ENCODE results near the gene FBLN2.
"Not testable (repeated sequence)": the region's sequence is repeated elsewhere in the genome, so short reads cannot be mapped to it uniquely, and the experiment has no call there.

FBLN2 gene

DNA sequence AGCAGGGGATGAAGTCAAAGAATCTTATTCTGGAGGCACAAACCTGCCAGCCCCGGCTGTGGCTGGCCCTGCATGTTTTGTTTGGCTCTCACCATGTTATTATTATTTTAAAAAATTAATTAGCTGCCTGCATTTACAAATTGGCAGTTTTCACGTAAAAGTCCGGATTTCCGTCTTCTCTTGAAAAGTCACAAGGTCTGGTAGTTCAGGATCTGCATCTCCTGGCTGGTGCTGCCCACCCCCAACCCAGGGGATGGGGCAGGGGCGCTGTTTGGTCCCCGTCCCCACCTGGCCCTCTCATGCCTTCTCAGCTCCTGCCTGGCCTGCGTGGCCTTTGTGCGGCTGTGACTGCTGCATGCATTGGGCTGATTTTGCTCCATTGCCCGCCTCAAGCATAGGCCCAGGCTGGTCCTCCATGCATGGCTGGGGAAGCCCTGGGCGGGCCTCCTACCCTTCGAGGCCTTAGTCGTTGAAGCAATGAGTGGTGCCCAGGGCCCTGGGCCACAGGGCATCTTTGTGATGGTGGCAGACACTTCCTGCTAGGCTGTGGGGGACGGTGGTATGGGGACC lies 2.0 kb downstream of the FBLN2 start:
- DNase-seq: no peak

DNA sequence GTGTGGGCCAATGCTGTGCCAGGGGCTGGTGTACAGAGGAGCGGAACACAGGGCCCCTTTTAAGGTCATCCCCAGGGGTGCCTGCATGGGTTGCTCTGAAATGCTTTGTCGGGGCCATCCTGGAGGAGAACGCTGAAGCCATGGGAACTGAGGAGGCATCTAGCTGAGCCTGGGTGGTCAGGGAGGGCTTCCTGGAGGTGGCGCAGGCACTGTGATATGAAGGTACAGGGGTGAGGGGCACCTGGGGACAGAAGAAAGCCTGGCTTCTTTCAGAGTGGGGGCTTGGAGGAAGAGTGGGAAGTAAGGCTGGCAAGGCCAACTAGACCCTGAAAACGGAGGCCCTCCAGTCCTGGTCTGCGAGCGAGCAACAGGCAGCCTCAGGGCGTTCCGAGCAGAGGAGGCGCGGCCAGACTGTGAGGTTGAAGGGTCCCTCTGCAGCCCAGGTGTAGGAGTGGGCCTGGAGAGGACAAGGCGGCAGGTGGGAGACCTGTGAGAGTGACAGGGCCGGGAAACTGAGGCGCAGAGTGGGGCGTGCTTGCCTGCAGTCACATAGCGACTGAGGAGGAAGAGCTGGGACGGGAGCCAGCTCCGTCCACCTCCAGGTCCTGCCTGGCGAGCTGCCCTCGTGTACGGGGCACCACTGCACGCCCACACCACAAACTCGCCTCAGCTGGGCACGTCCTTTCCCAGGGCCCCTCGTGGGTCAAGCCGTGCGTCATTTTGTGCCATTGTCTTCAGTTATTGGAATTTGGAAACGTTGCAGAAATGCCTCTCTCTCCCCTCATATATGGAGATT lies 4.1 kb downstream of the FBLN2 start:
- no peak for DNase-seq

DNA sequence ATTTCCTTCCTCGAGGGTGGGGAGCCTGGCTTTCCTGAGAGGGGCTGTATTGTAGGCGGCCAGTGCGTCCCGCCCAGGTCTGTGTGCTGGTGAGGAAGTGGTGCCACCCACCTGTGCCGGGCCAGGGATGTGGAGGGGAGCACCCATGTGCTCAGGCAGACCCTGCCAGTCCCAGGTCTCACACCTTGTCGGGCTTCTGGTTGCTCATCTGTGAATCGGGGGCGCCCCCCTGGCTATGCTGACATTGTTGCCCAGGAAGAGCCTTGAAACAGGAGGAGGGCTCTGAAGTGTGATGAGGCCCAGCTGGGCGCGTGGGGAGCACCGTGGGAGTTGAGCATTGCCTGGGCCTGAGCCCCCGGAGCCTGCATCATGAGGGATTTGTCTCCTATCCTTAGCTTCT lies 4.8 kb downstream of the FBLN2 start:
- DNase-seq: no peak

DNA sequence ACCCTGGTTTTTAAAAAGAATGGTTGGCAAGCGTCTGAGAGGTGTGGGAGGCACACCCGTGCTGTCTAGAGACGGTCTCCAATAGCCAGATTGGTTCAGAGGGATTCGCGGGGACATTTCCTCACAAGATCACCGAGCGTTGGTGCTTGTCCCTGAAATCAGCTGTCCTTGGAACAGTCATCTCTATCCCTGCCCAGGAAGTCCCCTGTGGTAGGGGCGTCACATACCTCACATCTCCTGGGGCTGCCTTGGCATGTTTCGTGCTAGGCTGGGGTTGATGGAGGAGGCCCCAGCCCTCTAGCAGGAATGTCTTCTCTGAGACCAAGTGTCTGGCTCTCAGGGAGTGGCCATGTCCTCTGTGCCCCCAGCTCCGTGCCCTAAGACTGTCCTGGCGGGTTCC lies 6.8 kb downstream of the FBLN2 start:
- no peak for DNase-seq

DNA sequence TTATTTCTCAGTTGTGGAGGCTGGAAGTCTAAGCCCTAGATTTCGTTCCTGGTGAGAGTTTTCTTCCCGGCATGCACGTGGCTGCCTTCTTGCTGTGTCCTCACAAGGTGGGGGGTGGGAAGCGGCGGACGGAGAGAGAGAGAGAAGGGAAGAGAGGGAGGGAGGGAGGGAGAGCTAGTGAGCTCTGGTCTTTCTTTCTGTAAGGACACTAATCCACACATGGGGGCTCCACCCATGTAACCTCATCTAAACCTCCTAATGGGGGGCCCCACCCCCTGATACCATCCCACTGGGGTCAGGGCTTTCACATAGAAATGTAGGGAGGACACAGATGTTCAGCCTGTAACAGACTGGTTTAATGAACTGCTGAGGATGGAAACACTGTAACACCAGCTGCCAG lies 7.3 kb downstream of the FBLN2 start:
- no peak for DNase-seq

DNA sequence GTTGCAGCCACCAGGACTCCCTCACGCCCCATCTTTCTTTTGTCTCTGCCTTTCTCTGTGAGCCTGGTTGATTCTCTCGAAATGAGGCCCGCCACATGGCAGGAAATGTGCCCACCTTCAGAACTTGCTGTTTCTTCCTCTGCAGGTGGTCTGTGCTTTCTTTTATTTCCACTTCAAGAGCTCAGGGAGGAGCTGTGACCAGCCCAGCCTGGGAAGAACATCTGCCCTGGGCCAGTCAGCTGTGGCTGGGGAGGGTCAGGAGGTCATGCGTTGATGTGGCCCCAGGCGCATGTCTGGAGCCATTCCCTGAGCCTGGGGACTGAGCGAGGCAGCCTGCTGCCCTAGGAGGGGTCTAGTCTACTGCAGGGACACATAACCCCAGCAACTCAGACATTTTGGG lies 8.0 kb downstream of the FBLN2 start:
- no peak for DNase-seq

DNA sequence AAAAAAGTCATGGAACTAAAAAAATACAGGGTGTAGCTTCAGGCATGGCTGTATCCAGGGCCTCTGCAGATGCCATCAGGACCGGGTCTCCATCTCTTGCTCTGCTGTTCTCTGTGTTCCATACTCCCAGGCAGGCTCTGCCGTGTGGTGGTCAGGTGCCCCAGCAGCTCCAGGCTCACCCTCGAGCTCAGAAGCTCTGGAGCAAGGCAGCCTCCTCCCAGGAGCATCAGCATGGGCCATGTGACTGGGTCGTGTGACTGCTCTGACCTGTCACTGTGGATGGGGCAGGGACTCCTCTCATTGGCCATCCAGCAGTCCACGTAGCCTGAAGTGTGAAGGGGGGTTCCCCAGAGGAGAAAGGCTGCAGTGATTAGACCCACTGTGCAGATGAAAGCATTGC lies 8.5 kb downstream of the FBLN2 start:
- no peak for DNase-seq

DNA sequence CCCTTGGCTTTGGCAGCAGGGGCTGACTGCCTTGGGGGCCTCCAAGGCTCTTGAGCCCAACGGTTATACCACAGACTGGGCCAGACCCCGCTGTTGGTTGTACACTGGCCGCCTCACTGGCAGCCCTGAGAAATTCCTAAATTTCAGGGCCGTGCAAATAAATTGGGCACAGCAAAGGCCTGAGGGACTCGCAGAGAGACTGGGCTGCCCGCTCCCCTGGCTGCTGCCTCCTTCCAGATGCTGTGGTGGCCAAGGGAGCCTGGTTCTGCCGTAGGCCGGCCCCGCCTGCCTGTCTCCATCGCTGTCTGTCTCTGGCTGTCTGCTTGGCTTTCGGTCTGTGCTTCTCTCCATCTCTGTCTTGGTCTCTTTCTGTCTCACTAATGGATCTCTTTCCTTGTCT lies 9.0 kb downstream of the FBLN2 start:
- no peak for DNase-seq

DNA sequence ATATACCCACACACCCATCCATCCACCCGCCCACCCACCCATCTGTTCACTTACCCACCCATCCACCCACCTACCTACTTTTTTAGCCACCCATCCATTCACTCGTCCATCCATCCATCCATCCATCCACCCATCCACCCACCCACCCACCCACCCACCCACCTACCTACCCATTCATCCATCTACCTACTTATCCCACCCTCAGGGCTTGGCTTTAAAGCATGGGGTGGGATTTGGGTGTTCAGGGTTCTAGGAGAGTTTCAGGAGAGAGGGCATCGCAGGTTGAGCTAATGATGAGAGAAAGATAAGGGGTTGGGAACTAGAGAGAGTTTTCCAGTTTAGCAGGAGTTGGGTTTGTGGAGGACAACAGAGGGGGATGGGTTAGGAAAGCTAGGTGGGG lies 9.7 kb downstream of the FBLN2 start:
- DNase-seq: no peak

DNA sequence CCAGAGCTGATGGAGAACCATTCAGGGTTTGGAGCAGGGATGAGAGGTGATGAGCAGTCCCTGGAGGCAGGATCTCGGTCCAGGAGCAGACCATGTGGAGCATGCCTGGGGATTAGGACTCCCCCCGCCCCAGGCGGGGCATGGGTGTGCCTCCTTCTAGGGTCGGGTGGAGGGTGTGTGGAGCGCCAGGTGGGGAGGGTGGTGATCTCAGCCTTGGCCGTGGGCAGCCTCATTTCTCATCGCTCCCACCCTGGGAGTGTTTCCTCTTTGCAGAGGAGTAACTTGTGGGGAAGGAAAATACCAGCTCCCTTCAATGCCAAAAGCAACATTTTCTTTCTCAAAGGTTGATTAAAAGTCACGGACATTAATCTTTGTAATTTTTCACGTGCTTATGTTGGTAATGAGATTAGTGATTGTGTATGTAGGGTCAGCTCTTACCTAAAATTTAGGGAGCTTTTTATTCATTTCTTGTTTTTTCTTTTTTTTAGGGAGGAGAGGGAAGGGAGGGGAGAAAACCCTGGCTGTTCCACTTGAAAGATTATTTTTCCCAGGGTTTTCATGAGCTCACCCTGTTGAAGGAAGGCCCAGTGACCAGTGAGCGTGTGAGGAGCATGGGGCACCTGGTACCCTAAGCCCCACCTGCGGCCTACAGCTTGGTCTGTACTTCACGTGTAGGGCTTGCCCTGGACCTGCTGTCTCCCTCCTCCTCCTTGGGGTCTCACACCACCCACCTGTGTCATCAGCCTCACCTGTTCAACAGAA lies 11.0 kb downstream of the FBLN2 start:
- no peak for DNase-seq

DNA sequence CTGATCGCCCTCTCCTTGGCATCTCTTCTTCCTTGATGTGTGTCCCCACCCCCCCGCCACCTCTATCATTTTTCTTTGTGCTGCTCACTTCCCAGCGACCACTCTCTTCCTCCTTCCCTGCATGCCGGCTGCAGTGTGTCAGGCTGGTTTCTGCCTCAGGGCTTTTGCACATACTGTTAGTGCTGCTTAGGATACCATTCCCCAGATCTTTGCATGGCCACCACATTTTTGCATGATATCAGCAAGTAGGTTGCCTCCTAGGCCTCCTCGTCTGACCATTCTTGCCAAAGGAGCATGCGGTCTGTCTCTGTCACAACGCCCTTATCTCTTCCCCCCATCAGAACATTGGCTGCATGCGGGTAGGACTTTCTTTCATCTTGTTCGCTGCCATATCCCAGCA lies 12.5 kb downstream of the FBLN2 start:
- no peak for DNase-seq

DNA sequence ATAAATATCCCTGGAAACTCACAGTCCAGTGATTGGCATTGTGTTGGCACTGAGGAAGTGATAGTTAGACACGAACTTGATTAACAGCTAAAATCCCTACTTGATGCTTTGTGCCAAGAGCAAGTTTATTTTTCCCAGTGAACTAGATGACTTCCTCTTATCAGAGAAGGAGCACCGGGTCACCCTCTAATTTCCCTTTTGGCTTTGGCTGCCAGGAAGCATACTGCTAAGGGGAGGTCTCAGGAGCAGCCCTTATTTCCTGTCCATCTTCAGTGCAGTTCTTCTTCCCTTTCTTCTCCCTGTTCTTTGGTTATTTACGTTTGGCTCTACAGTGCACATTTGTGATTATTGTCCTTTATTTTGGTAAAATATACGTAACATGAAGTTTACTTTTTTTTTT lies 13.0 kb downstream of the FBLN2 start:
- no peak for DNase-seq

DNA sequence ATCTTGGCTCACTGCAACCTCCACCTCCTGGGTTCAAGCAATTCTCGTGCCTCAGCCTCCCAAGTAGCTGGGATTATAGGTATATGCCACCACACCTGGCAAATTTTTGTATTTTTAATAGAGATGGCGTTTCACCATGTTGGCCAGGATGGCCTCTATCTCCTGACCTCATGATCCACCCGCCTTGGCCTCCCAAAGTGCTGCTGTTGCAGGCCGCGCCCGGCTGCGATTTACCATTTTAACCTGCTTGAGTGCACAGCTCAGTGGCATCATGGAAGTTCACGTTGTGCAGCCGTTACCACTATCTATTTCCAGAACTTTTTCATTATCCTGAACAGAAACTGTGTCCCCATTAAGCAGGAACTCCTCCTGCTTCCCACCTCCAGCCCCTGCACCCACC lies 13.5 kb downstream of the FBLN2 start:
- DNase-seq: not testable (repeated sequence)

DNA sequence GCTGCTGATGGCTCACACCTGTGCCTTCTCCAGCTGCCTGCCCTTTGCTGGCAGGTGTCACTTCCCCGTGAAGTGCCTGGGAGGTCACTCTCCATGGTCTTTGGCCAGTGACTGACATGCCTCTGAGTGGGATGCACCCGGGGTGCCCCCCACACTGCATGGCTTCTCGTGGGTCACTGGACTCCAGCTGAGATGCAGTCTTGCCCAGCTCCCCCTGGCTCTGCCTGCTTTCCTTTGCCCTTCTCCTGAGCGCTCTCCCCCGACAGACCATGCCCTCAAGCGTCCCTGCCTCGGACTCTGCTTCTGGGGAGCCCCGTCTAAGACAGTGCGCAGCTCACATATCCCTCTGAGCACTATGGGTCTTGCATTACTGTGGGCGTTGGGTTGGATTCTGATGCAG lies 14.4 kb downstream of the FBLN2 start:
- DNase-seq: no peak

DNA sequence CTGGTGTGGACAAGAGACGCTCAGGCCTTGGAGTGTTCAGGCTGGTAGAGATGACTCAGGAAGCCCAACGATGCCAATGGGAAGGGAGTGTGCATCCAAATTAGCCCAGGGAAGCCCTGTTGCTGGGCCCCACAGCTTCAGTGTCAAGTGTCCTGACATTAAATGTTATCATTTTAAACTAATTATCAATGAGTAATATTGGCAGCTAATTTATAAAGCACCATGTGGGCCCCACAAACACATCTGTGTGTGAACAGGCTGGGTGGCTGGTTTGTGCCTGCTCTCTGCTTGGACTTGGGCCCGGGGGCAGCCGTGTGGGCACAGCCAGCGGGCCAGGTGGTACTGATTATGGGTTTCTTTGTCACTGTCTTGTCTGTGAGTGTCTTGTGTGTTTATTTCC lies 15.0 kb downstream of the FBLN2 start:
- DNase-seq: no peak

DNA sequence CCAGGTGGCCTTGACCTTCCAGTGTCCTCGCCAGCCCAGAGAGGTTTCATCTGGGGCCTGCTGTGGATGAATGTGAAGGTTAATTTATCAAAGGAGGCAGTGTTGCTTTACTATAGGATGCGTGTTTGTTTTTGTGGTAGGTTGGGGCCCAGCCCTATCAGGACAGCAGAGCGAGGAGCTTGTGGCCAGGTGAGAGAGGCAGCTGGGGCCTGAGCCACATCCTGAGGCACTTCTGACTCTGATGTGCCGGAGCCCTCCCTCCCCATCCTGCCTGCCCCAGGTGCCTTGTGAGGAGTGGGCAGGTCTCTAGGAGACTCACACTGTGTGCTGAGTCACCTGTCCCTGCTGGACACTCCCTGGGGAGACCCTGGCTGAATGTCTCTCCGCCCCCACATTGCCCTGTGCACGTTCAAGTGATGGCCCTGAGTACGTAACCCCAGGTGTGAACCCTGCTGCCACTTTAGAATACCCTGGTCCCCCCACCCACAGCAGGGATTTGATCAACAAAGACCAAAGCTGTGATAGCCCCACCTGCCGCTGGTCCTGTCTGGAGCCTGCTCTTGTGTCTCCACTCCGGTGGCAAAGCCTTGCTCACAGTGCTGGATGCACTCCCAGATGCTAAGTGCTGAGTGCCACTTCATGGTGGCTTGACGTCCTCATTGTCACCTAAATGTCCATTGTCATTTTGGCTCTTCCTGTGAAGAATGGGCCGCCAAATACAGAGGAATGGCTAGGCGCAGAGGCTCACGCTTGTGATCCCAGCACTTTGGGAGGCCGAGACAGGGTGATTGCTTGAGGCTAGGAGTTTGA lies 16.0 kb downstream of the FBLN2 start:
- DNase-seq: no peak

DNA sequence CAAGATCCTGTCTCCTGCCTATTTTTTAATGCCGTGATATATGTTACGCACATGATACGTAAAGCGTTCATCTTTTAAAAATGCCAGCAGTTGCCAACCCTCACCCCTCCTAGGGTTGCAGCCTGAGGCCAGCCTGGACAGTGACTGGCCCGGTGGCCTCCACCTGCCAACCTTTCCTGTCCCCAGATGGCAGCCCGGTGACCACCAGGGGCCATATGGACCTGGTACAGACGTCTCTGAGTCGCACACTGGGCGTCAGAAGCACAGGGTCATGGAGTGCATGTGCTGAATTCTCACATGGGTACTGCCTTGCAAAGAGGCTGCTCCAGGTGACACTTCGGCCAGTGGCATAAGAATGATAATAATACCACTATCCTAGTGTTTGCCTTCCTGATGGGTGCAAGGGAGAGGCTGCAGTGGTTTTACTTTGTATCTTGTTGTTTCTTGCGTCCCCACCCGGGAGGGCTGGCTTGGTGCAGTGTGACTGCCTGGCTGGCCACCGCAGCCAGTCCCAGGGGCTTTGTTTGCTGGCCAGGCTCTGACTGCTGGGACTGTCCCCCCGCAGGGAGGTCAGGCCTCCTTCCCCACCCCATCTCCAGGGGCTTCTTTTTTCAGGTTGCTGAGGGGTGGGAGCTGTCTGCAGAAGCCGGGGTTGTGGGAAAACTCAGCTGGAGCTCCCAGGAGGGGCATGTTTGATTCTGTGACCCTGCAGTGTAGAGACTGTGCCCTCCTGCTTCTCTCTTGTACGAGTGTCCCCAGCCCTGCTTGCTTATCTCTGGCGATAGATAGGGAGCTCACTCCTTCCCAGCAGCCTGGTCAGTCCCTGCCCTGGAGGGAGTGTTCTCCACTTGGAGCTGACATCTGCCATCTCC lies 16.9 kb downstream of the FBLN2 start:
- no peak for DNase-seq

DNA sequence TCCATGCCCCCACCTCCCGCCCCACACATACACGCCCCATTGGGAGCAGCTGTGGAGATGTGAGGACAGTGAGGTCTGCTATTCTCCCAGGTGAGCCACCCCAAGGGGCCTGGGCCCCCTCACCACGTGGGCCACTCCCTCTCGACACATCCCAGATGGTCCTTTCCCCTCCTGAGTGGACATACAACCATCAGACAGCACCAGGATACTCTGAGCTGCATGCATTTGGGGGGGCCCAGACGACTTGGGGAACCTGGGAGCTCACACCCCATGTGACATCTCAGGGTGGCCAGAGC lies 17.5 kb downstream of the FBLN2 start:
- no peak for DNase-seq

DNA sequence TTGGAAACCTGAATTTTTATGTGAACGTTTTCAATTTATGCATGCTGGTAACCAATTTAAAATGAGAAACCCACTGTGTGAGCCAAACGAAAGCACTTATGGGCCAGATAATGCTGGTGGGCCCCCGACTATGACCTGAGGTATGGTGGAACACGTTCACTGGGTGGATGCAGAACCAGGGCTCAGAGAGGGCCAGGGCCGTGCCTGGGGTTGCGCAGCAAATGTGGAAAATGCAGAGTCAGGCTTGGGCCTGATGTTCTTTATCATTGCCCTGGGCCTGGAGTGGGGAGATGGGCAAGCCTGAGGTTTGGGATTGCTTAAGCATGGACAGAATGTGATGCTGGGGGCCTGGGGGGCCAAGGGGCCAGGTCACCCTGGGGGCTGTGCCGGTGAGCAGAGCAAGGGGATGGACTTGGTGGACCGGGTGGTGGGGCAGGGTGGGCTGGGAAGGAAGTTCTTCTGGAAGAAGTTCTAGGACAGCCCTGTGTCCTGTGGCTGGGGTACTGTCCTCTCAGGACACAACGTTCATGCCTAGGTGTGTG lies 17.9 kb downstream of the FBLN2 start:
- no peak for DNase-seq

DNA sequence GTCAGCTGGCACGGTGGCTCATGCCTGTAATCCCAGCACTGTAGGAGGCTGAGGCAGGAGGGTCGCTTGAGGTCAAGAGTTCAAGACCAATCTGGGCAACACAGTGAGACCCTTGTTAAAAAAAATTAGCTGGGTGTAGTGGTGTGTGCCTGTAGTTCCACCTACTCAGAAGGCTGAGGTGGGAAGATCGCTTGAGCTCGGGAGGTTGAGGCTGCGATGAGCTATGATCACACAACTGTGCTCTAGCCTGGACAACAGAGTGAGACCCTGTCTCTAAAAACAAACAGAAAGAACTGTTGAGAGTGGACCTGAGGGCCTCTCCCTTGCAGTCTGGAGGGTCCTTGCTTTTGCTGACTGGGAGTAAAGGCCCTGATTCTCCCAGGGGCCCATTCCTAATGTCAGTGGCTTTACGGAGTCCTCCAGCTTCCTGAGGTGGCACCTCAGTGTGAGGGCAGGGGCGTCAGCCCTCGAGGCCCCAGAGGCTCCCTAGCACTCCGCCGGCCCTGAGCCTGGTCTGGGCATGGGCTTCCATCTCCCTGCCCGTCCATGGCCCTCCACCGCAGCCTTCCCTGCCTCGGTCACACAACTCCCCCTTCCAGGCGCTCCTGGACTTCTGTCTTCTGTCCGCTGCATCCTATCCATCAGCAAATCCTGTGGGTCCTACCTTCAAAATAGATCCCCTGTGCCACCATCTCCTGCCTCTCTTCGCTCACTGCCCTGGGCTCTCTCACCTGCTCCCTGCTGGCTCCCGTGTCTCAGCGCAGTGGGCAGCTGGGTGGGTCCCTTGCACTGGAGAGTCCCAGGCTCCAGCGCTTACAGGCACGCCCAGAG lies 19.0 kb downstream of the FBLN2 start:
- no peak for DNase-seq

DNA sequence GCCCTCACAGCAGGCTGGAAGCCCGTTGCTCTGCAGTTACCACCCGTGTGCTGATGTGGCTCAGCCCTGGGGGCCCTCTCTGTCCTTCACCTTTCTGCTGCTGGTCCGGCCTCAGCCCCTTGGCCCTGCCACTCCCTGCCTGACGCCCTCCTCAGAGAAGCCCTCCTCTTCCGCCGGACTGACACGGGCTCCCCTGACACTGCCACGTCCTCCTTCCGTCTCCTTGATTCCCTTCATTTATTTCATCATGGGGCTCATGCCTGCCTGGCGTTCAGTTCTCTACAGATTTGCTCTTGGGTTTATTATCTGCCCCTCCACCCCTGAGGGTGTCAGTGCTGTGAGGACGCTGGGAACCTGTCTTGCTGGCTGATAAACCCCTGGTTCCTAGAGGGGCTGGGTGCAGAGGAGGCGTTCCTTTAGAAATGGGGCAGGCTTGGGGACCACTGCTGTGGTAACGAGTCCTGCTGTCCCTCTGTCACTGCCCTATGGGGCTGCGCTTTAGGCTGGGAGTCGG lies 19.6 kb downstream of the FBLN2 start:
- no peak for DNase-seq
